Measurements from ENCODE around the gene DIAPH3.
"Not testable (repeated sequence)": the region's sequence is repeated elsewhere in the genome, so short reads cannot be mapped to it uniquely, and the experiment has no call there.

DIAPH3 gene

DNA sequence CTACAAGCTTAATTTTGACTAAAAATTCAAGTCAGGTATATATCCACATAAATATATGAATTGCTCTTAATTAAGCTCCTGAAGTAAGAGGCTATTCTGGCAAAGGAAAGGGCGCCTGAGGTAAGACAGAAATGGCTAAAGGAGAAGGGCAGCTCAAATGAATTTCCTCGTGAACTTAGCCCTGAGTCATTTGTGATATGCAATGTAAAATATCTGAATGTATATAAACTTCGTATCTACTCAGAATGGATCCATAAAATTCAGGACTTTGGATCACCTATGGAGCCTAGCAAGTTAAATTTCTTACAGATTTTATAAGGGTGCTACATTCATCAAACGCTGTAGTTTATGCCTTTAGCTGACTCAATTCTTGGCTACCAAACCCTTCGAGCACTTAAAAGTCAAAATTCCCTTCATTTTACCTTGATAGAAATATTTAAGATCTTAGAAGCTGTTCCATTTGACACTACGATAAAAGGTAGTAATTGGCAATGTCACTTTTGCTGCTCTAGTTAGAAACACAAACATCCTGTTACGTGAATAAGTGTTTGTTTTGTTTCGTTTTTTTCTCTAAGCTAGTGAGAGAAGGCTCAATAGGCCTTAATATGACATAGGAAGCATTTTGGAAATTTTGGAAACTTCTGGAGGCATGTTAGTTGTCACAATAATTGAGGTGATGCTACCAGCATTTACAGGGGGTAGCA lies 69.2 kb downstream of the DIAPH3 start:
- DNase-seq, result no peak

DNA sequence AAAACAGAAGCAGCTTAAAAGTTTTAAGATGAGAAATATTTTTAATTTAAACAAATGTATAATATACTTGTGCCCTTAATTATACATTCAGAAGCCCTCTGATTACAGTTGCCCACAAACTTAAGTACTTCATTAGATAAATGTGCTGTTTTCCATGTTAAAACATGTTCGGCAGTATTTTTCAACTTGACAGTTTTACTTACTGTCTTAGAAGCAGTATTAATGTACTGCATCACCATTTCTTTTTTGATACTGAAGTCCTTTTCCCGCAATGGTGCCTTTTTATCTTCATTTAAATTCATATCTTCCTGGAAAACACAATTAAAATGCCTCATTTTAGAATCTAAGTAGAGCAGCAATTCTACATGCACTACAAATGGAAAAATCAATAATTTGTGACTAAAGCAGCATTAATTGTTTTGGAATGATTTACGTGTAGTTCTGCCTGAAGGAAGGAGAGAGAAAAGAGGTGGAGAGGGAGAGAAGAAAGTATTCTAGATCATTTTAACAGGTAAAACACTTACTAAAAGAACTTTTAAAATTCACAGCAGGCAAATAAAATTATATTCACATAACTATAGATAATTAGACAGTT lies 70.2 kb downstream of the DIAPH3 start:
- DNase-seq, result no peak

DNA sequence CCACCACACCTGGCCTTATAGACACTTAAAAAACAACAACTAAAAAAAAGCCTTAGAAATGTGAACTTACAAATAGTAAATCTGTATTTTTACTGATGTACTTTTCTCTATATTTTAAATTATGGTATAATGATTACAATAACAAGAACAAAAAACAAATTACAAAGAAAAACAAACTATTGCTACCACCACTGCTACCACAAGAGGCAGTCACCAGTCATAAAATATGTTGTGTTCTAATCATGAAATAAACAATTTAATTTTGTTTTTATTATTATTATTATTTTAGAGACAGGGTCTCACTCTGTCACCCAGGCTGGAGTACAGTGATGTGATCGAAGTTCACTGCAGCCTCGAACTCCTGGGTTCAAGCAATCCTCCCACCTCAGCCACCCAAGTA lies 72.2 kb downstream of the DIAPH3 start:
- DNase-seq, result no peak

DNA sequence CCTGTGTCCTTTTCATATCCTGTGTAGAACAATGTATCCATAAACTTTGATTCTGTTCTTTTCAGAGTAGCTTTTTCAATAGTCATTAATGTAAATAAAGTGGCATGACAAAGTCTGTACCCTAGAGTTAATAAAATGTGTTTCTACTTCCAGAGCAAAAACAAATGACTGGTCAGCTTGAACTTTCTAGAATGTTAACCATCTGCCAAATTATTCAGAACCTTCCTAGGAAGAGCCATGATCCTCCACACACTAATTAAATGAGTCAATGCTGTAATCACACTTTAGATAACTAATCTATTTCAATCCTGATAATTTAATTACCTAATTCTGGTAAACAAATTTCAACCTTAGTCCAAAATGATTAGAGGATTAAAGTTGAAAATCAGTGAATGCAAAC lies 73.2 kb downstream of the DIAPH3 start:
- DNase-seq, result no peak

DNA sequence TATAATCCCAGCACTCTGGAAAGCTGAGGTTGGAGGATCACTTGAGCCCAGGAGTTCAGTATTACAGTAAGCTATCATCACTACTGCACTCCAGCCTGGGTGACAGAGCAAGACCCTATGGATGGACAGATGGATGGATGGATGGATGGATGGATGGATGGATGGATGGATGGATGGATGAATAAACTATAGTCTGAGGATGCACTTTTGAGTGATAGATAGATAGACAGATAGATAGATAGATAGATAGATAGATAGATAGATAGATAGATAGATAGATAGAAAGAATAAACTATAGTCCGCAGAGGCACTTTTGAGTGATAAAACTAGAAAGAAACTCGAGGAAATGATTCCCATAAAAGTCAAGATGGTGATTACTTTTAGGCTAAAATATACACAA lies 79.9 kb downstream of the DIAPH3 start:
- DNase-seq, result not testable (repeated sequence)

DNA sequence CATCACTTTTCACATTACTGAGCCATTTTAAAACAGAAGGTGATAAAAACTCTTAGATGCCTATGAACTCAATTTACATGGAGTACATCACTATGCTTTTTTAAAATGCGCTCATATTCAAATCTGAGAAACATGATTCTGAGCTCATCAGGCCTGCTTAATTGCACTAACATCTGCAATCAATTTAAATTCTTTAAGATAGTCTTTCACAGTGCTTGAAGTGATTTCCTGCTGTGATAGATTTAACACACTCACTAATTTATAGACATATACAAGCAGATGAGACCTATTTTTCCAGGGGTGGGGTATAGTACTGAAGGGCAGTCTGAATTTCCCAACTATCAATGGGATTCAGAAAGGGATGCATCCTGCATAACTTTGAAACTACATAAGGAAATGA lies 82.9 kb downstream of the DIAPH3 start:
- DNase-seq, result no peak

DNA sequence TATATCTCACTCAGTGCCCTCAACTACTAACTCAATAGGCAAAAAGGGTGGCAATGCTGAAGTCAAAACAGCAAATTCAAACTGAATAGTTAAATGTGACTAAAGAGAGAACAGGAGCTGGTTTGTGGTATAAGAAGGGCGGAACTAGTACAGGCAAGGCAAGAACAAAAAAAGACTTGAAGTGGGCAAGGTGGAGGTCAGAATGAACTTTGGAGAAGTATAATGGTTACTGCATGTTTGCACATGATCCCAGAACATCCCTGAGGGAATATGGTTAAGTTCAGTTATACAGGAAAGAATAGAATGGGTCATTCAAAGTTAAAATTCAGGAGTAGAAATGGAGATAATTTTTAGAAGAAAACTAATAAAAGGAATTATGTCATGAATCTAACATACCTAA lies 85.5 kb downstream of the DIAPH3 start:
- no peak for DNase-seq

DNA sequence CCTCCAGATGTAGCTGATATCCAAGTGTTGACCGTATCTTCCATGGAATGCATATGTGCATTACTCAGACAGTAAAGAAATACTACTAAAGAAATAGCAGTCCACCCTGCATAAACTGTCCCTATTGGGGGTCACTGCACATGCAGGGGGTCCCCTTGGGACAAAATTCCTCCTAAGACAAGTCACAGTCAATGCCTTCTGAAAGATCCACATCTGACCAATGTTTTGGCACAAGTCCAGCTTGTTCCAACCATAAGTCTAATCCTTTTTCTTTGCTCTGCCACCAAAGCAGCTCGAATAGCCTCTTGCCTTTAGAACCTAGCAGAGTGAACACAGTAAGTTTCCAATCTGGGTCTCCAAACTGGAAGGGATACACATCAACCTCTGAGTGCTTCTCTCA lies 87.9 kb downstream of the DIAPH3 start:
- DNase-seq, result no peak

DNA sequence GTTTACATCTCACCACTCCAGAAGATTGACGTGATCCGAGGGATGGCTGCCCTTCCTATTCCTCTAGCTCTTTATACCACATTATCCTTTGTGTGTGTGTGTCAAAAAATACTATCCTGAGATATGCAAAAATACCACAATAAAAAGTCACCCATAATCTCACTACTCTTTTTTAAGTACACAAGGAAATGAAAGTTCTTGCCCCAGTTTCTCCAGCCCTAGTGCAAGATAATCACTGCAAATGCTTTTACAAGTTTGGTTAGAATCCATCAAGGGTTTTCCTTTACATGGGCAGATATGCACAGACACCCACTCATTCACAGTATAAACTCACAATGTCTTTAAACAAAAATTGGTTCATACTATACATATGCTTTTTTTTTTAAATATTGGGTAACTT lies 89.3 kb downstream of the DIAPH3 start:
- peak; percentile 63 for DNase-seq

DNA sequence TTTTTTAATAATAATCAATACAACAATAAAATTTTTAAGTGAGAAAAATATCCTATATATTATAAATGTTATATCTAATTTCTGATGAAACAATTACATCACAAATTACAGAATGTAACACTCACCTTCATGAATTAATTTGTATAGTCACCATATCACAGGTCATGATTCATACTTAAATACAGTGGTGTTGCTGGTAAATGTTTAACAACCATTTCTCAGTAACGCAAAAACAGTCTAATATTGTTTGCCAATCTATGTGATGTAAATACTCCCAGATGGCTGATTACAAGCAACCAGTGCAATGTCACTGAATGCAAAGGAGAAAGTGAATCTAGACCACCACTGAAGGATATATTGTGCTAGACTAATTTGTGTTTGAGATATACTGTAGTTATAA lies 97.5 kb downstream of the DIAPH3 start:
- DNase-seq, result no peak

DNA sequence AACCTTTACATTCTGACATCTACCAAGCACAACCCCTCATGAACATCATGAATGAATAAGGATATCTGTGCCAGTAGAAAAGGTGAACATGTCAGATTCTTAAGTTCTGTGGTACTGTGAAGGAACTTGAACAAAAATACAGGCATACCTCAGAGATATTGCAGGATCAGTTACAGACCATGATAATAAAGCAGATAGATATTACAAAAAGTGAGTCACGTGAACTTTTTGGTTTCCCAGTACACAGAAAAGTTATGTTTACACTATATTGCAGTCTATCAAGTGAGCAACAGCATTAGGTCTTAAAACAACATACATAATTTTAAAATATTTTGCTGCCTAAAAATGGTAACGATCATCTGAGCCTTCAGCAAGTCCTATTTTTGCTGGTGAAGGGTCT lies 101.2 kb downstream of the DIAPH3 start:
- DNase-seq, result no peak

DNA sequence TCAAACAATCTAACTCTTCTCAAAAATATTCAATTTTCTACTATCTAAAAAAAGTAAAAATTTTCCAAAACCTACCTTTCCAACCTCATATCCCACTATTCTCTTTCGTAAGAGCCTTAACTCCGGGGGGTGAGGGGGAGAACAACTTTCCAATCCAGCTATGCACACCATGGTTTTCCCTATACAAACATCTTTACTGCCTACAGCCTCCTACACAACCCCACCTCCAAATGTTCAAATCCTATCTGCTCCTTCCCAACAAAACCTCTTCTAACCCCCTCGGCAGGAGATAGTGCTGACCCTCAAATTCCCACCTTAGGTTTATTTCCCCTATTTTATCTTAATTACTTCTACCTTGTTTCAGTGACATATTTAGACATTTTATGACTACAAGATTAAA lies 102.0 kb downstream of the DIAPH3 start:
- DNase-seq, result no peak

DNA sequence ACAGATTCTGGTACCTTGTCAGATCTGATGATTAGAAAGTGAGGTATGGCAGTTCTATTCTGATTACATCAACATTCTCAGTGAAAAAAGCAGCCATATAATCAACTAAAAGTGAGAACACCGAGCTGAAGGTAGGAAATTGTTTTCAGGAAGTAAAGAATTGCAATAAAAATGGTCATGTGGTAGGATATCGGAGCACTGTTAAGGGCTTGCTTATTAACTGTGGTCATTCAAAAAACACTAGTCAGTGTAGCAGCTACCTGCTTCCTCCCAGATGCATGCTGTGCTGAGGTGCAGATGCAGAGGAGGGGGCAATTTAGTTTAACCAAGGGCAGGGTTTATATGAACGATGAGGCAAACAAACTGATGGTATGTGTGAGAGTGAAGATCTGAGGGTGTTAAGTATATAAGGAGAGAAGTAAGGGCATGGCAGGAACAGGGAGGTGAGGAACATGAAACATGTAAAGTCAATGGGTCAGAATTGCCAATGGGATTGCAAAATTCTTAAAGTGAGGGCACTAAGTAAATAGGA lies 111.9 kb downstream of the DIAPH3 start:
- DNase-seq, result no peak

DNA sequence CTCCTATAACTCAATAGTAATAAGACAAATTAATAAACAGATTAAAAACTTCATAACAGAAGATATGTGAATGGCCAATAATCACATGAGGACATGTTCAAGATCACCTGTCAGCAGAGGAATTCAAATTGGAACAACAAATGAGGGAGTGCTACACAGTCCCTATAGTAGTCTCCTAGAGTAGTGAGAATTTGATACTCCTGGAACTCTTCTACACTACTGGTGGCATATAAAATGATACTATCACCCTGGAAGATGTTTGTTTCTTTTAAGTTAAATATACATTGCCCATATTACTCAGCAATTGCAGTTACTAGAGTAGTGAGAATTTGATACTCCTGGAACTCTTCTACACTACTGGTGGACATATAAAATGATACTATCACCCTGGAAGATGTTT lies 115.4 kb downstream of the DIAPH3 start:
- not testable (repeated sequence) for DNase-seq

DNA sequence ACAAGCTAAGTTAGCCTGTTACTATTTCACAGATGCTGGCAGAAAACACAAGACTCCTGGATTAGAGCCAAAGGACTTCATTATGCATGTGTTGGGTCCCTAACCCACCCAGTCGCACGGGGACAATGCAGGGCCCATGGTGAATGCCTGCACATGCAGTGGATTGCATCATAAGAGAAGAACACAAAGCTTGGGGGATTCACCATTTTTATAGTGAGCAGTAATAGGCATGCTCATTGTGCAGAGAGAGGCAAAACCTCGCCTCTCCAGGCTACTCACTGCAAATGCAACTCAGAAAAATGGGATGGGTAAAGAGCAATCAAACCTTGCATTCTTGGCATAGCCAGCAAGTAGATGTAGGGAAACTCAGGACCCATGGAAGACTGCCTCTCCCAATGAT lies 115.8 kb downstream of the DIAPH3 start:
- DNase-seq, result no peak

DNA sequence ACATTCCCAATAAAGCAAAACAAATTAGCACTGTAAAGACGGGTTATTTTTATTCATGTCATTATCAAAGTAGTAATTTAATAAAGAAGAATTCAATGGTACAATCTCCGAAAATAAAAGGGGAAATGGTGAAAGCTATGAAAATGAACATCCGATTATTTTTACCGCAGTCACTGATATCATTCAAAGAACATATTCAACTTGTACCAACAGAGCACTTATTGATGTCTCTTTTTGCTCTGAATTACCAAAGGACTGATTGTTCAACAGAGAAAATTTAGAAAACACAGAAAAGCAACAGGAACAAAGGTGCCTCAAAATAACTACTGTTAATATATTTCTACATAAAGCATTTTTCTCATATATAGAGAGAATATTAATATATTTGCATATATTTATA lies 119.4 kb downstream of the DIAPH3 start:
- no peak for DNase-seq

DNA sequence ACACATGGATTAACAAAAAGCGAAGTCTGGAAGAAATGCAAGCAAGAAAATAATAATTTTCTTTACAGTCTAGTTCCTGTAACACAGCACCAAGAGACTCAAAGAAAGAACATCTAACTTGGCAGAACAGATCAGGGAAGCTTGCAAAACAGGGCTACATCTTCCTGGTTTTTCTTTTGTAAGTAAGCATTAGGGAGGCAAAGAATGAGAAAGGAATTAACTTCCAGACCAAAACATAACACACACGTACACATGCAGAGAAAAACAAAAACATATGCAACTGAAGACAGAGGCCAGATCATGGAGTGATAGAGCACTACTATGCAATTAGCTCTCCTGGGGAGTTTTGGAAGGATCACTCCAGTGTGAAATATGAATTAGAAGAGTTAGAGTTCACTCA lies 120.5 kb downstream of the DIAPH3 start:
- DNase-seq, result no peak

DNA sequence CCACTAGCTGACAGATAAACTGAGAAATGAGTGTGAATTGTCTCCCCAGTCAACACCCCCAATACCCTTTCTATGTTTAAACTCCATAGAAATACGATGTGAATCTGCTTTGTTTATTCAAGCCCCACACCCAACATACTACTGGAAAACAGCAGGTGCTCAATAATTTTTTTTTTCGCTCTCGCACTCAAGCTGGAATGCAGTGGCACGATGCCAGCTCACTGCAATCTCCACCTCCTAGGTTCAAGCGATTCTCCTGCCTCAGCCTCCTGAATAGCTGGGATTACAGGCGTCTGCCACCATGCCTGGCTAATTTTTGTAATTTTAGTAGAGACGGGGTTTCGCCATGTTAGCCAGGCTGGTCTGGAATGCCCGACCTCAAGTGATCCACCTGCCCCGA lies 123.1 kb downstream of the DIAPH3 start:
- DNase-seq, result not testable (repeated sequence)

DNA sequence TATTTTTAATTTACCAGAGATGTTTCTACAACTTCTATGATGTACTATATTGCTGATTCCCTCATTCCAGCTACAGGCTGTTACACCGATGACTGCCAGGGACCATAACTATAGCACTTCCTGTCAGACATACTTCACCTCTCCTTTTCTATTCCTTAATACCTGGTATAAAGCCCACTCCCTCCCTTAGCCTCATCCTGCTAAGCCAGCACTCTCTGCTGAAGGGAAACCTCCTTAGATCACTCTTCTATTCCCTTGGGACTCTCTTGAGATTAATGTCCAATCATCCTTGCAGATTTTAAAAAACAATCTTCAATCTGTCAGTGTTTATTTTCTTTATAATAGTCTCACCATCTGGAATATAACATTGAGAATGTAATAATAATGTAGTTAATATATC lies 127.9 kb downstream of the DIAPH3 start:
- DNase-seq, result no peak

DNA sequence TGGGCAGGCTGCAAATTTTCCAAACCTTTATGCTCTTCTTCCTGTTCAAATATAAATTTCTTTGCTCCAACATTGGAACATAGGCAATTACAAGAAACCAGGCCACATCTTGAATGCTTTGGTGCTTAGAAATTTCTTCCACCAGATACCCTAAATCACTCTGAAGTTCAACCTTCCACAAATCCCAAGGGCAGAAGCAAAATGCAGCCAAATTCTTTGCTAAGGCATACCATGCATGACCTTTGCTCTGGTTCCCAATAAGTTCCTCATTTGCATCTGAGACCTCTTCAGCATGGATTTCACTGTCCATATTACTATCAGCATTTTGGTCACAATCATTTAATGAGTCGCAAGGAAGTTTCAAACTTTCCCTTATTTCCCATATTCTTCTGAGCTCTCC lies 130.9 kb downstream of the DIAPH3 start:
- DNase-seq, result no peak

DNA sequence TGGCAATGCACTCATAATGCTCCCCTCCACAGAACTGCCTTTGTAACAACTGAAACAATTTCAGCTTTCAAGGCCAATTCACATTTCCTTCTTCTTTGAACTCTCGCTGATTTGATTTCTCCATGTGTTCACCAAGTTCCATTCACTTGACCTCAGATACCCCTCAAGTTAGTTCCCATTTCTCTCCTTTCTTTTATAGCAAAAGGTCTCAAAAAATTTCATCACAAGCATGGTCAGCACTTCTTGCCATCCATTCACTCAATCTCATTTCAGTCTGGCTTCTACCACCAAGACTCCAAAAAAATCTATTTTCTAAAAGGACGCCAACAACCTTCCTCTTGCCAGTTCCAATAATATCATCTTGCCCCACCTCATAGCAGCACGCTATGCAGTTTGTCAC lies 135.7 kb downstream of the DIAPH3 start:
- DNase-seq, result peak; percentile 79

DNA sequence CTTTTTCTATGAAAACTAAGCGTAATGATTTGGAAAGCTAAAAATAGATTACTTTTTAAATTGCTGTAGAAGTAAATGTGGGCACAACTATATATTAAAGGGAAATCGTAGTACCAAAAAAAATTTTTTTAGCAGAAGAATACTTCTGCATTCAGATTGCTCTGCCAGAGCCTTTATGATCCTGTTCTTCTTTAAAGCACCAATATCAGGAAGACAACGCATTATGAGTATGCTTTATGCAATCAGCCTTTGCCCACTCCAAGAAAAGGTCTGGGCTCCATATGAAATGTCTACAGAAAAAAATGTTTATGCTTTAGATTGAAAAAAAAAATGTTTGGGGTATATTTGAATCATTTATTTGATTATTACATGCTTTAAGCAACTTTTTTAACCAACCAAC lies 137.4 kb downstream of the DIAPH3 start:
- DNase-seq, result no peak

DNA sequence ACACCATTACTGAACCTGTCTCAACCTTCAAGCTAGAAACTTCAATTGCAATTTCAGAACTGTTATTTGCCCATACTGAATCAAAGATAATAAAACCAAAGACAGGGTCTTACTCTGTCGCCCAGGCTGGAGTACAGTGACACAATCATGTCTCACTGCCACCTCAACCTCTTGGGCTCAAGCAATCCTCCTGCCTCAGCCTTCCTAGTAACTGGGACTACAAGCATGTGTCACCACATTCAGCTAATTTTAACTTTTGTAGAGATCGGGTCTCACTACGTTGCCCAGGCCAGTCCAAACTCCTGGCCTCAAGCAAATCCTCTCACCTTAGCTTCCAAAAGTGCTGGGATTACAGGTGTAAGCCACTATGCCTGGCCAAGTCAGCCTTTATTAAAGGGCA lies 143.4 kb downstream of the DIAPH3 start:
- DNase-seq, result no peak

DNA sequence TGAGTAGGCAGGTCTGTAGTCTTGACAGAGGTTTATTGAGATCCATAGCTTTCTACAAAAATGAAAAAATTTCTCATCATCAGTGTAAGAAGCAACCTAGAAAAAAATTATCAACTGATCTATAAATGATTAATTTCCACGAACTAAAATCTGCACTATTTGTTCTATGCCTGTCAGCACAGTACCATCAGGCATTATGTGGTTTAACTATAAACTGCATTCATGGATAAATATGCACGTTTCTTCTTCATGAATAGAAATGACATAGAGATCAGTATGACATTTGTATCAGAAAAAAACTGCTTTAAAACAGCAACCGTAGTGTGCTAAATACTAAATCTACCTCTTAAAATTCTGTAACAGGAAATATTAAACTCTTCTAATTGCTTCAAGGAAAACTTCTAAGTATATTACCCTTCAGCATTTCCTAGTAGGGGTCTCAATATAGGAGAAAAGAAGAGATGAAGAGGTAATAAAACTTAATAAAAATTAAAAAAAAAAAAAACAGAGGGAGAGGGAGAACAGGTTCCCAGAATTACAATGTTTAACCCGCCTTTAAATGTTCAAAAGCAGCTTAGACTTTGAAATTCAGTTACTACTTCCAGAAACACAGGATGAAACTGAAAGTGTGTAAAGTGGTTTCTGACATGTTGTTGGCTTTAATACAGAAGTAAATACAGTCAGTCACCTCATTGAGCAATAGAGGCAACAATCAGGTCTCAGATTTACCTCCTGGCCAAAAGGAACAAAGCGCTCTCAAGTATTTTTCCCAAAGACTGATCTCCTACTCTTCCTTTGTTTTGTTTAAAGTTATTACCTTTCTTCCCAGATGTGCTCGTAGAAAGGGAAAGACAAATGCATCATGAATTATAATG lies 144.4 kb downstream of the DIAPH3 start:
- DNase-seq, result peak; percentile 67

Data from MV-4-11 (cell line).